Measurements from ENCODE around the gene IGSF21.
"Not testable (repeated sequence)": the region's sequence is repeated elsewhere in the genome, so short reads cannot be mapped to it uniquely, and the experiment has no call there.

IGSF21 gene

DNA sequence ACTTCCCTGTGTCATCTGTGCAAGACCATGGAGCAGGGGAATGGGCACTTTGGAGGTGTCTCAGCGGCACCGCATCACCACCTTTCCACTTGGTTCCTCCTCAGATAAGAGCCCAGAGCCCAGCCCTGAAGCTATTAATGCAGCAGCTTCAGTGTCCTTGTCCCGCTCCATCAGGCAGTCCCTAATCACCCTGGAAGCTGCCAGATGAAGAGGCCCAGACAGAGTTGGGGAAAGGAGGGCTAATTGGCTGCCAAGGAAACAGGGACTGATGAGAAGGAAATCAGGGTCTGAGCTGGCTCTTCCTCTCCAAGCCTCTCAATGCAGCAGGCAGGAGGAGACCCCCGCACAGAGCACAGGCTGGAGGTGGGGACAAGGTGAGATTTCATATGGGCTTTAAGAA is 290.0 kb downstream of the IGSF21 start:
- DNase-seq (ENCODE audit: low read depth, low spot score): no peak

DNA sequence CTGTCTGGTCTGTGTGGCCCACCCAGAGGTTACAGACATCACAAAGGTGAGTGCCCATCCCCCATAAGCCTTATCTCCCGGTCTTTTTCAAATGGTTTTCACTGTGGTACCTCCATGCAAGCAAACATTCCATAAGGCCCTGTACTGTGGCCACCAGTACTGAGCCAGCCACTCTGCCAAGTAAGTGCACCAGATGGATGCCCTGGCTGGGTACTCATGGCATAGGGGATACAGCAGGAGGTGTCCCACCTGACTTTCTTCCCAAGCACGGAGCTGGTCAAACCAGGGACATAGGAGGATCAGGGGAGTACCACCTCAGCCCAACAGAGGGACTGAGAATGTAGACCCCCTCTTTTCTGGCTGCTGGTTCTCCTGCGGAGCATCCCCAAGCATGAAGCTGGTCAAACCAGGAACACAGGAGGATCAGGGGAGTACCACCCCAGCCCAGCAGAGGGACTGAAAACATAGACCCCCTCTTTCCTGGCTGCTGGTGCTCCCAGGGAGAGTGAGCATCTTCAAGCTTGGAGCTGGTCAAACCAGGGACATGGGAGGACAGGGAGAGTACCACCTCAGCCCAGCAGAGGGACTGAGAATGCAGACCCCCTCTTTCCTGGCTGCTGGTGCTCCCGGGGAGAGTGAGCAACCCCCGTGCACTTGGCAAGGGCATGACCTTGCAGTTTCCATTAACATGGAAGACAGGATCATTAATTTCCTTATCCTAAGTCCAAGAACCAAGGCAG is 291.4 kb downstream of the IGSF21 start:
- DNase-seq (ENCODE audit: low read depth, low spot score): no peak

- no peak for DNase-seq (ENCODE audit: low read depth, low spot score)
These were observed 292.9 kb downstream of the IGSF21 start for GRCh38 chr1:18400347-18401102.

GRCh38 chr1:18401921-18402320 is 294.3 kb downstream of the IGSF21 start:
- no peak for DNase-seq (ENCODE audit: low read depth, low spot score)

DNA sequence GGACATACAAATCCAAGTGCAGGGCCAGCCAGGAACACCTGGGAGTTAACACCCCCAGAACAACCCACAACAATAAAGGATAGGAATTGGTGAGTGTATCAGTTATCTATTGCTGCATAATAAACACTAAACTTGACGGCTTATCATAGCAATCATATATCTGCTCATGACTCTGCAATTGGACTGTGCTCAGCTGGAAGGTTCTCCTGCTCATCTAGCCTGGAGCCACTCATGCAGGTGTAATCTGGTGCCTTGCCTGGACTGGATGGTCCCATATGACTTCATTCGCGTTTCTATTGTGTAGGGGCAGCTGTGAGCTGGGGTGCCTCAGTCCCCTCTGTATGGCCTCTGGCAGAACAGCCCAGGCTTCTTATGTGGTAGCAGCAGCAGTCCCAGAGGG is 296.9 kb downstream of the IGSF21 start:
- no peak for DNase-seq (ENCODE audit: low read depth, low spot score)

DNA sequence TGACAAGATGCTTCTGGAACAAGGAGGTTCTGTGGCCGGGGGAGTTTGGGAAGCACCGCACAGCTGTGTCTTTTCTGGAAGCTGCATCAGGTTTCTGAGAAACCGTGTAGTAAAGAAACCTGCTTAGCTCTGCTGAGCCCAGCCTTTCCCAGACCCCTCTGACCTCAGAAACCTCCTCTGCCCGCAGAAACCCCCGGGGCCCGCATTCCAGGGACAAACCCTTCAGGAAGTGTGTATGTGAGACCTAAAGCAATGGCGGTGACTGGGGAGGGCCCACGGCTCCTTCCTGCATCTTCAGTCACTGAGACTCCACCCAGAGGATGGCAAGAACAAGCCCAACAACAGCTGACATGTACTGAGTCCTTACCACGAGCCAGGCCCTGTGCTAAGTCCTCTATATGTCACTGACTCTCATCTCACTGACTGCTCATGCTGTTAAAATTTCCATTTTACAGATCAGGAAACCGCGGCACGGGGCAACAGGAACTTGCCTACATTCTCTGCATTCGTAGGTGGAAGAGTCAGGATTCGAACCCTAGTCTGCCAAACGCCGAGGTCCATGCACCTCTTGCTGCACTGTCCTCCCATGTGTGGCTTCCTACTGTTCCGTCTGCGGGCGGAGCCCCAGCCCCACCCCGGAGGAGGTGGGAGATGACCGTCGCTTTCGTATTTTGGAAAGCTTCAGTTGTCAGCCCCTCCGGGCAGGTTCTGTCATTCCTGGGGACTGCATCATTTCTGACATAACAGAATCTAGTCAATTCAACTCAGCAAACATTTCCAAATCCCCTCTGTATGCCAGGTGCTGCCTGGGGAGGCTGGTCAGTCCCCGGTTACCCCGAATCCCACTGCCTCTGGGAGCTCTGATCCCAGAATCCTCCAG is 299.8 kb downstream of the IGSF21 start:
- DNase-seq (ENCODE audit: low read depth, low spot score): no peak

DNA sequence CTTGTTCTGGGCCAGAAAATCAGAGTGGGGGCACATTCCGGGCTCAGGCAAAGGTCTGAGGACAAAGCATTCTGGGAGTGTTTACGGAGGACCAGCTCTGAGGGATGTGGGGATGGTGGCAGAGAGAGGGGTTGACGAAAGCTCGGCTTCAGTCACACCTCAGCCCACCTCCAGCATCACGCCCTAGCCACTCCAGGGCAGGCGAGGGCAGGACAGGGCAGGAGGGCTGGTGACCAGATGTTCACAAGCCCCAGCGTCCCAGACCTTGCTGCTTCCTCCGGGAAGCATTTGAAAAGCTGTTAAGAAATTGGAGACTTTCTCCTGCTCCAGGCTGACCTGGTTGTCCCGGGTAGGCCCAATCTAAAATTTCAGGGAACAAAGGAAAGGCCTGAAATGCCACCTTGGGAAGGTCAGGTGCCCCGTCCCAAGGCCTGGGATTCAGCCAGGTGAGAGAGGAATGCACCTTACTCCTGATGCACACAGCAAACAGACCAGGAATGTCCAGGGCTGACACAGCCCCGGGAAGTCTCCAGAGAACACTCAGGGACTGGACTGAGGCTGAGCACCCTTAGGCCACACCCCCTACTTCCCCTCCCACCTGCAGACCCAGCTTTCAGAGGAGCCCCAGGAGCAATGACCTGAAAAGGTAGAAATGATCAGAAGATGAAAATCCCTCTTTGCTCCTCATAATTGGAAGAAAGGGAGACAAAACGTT is 301.2 kb downstream of the IGSF21 start:
- DNase-seq (ENCODE audit: low read depth, low spot score): no peak

- no peak for DNase-seq (ENCODE audit: low read depth, low spot score)
These were observed 302.1 kb downstream of the IGSF21 start for GRCh38 chr1:18409609-18410237.

- no peak for DNase-seq (ENCODE audit: low read depth, low spot score)
These were observed 302.8 kb downstream of the IGSF21 start for GRCh38 chr1:18410407-18410806.

- DNase-seq (ENCODE audit: low read depth, low spot score): no peak
These were observed 303.7 kb downstream of the IGSF21 start for GRCh38 chr1:18411321-18411720.

- DNase-seq (ENCODE audit: low read depth, low spot score): no peak
These were observed 304.4 kb downstream of the IGSF21 start for GRCh38 chr1:18411820-18412641.

DNA sequence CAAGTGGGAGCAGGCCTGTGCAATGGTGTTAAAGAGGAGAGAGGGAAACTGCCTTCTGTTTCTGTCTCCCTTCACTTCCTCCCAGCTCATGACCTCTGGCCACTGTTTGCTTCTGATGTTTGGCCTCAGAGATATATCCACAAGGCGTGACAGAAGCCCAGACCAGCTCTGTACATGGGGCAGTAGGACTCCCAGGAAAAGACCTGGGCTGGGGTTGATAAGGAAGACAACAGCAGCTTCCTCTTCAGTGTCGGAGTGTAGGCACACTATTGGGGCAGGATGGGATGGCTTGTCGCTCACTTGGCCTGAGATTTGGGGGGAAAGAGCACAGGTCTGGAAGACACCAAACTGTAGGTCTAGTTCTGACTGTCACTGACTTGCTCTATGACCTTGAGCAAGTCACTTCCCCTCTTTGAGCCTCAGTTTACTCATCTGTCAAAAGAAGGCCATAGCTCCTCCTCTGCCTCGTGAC is 305.3 kb downstream of the IGSF21 start:
- DNase-seq (ENCODE audit: low read depth, low spot score): no peak

DNA sequence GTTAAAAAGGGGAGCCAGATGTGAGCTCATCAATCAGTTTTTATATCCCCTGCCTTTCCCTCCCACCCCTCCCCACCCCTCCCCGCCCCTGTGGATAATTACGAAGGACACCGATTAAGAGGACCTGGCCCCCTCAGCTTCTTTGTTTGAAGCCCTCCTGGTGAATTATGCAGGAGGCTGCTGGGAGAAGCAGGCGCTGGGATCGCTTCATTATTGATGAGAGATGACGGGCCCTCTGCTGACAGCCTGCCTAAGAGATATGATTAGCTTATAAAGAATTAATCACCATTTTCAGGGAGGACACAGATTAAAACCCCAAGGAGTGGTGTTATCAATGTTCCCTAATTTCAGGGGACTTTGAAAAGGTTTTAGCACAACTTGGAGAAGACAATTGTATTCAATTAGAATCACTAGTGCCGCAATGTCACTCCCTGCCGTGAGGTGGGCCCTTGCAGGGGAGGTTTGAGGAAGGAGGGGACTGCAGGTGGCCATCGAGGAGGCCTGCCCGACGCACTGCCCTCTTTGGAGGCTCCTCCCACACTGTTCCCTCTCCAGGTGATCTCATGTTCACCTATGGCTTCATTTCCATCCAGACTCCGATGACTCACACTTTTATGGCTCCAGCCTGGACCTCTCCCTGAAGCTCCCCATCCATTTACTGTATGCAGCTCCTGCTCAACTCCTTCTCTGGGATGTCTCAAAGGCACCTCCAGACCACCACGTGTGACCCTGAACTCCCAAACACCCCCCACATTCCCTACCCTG is 306.1 kb downstream of the IGSF21 start:
- no peak for DNase-seq (ENCODE audit: low read depth, low spot score)

DNA sequence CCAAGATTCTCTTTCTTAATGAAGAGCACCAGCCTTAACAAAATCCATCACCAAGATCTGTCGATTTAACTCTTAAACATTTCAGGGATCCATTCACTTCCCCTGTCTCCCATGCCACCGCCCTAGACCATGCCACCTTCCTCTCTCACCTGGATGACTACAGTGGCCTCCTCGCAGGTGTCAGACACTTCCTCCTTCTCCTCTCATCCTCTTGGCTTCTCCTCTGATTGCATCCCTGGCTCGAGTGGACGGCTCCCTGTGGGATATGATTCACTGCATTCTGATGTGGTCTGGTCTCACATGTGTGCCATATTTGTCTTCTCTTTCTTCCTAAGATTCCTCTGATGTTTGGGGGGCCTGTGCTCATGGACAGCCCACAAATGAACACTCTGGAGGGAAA is 306.7 kb downstream of the IGSF21 start:
- no peak for DNase-seq (ENCODE audit: low read depth, low spot score)

DNA sequence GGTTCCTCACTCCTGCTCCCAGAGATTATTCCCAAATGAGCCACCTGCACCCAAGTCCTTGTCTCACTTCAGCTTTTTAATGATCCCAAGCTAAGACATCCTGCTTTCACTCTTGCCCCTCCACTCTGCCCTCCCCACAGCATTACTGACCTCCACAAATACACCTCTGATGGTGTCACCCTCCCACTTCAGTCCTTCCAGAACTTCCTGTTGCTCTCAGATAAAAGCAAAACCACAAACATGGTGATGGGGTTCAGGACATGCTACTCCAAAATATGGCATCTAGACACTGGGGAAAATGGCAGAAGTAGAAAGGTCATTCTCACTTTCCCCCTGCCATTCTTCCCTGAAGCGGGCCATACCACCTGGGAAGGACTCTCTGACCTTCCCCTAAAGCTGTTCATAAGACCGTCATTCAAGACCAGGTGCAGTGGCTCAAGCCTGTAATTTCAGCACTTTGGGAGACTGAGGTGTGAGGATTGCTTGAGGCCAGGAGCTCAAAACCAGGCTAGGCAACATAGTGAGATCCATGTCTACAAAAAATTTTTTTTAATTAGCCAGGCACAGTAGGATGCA is 307.4 kb downstream of the IGSF21 start:
- DNase-seq (ENCODE audit: low read depth, low spot score): no peak

- DNase-seq (ENCODE audit: low read depth, low spot score): no peak
These were observed 307.9 kb downstream of the IGSF21 start for GRCh38 chr1:18415448-18416027.

DNA sequence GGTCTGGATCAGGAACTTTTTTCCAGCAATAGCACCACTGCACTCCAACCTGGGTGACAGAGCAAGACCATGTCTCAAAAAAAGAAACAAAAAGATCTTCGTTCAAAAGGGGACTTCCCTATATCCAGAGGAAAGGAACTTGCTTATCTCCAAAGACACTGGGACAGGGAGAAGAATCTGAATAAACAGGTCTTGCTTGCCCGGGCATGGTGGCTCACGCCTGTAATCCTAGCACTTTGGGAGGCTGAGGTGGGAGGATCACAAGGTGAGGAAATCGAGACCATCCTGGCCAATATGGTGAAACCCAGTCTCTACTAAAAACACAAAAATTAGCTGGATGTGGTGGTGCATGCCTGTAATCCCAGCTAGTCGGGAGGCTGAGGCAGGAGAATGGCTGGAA is 308.5 kb downstream of the IGSF21 start:
- not testable (repeated sequence) for DNase-seq (ENCODE audit: low read depth, low spot score)
